MM.1S (cell line): ENCODE data around the gene MMRN2.

ENCODE experiments used
- DNase-seq: peaks from one replicate; pipeline ENCODE4 v3.0.0-alpha.2; 2015
- H2AFZ ChIP-seq: fragments of 300-600 bp; sonication (generic); 2 replicates; pipeline ENCODE4 v1.6.0; 2016; ENCODE audit warnings: antibody characterized with exemption, low read length
- H3F3A ChIP-seq: fragments of 300-600 bp; sonication (generic); 2 replicates; pipeline ENCODE4 v1.6.1; 2016; ENCODE audit warnings: mild to moderate bottlenecking, antibody characterized with exemption, low read length, moderate library complexity, mixed read lengths; ENCODE audit not compliant: insufficient read depth
- H3K27ac ChIP-seq: fragments of 300-600 bp; sonication (generic); 2 replicates; pipeline ENCODE4 v1.5.1; 2016; ENCODE audit warnings: mild to moderate bottlenecking, low read length
- H3K27me3 ChIP-seq: fragments of 300-600 bp; sonication (generic); replicated peaks from 2 replicates; pipeline ENCODE4 v1.6.0; 2016; ENCODE audit warnings: low read length; ENCODE audit not compliant: insufficient read depth
- H3K36me3 ChIP-seq: fragments of 300-600 bp; sonication (generic); replicated peaks from 2 replicates; pipeline ENCODE4 v1.6.1; 2016; ENCODE audit warnings: mild to moderate bottlenecking, low read length, mixed read lengths; ENCODE audit not compliant: insufficient read depth
- H3K4me1 ChIP-seq: fragments of 300-600 bp; sonication (generic); 2 replicates; pipeline ENCODE4 v1.6.1; 2016; ENCODE audit warnings: low read length, mixed read lengths
- H3K4me2 ChIP-seq: fragments of 300-600 bp; sonication (generic); 2 replicates; pipeline ENCODE4 v1.6.0; 2016; ENCODE audit warnings: low read depth, low read length
- H3K4me3 ChIP-seq: fragments of 300-600 bp; sonication (generic); 2 replicates; pipeline ENCODE4 v1.5.1; 2016; ENCODE audit warnings: low read length, mixed read lengths
- H3K79me2 ChIP-seq: fragments of 300-600 bp; sonication (generic); 2 replicates; pipeline ENCODE4 v1.6.1; 2016; ENCODE audit warnings: mixed run types, low read length, mixed read lengths
- H3K9ac ChIP-seq: fragments of 300-600 bp; sonication (generic); 2 replicates; pipeline ENCODE4 v1.6.1; 2016; ENCODE audit warnings: low read length, mixed read lengths
- H3K9me2 ChIP-seq: fragments of 300-600 bp; sonication (generic); replicated peaks from 2 replicates; pipeline ENCODE4 v1.6.1; 2016; ENCODE audit warnings: mild to moderate bottlenecking, low read length, mixed read lengths; ENCODE audit not compliant: insufficient read depth
- H3K9me3 ChIP-seq: fragments of 300-600 bp; sonication (generic); replicated peaks from 2 replicates; pipeline ENCODE4 v1.6.1; 2016; ENCODE audit warnings: mild to moderate bottlenecking, low read length, mixed read lengths; ENCODE audit not compliant: insufficient read depth
- H4K20me1 ChIP-seq: fragments of 300-600 bp; sonication (generic); 2 replicates; pipeline ENCODE4 v1.6.1; 2016; ENCODE audit warnings: mild to moderate bottlenecking, low read length, moderate library complexity, mixed read lengths; ENCODE audit not compliant: insufficient read depth
- CTCF ChIP-seq: fragments of 300-600 bp; sonication (generic); IDR thresholded peaks from 2 replicates; pipeline ENCODE4 v1.5.1; 2016; ENCODE audit warnings: antibody characterized with exemption, low read length, mixed read lengths
- EZH2 ChIP-seq: fragments of 300-600 bp; sonication (generic); optimal IDR thresholded peaks from 2 replicates; pipeline ENCODE3; 2017; ENCODE audit warnings: low read depth, mild to moderate bottlenecking, antibody characterized with exemption, low read length, mixed read lengths
- EZH2phosphoT487 ChIP-seq: fragments of 300-600 bp; sonication (generic); IDR thresholded peaks from 2 replicates; pipeline ENCODE4 v1.6.1; 2018; ENCODE audit warnings: antibody characterized with exemption, low read length

Gene MMRN2

GRCh38 chr10:86929468-86930380 lies 27.7 kb downstream of the MMRN2 start:
- Histone ChIP-seq H3K9me2 (no peaks in the 10 kb centered on the region), H3K4me1 (no peaks in the 10 kb centered on the region), H3K79me2 (no peaks in the 10 kb centered on the region), H3K27ac (no peak overlapping the region), H3K4me2 (no peak overlapping the region), H3K9me3 (no peaks in the 10 kb centered on the region), H4K20me1 (no peaks in the 10 kb centered on the region), H3K9ac (no peak overlapping the region), H3K4me3 (no peak overlapping the region), H3K27me3 (no peaks in the 10 kb centered on the region), H2AFZ (no peak overlapping the region), H3K36me3 (no peaks in the 10 kb centered on the region), H3F3A (no peaks in the 10 kb centered on the region)
- TF ChIP-seq CTCF (no peak), EZH2phosphoT487 (no peak), EZH2 (no peak)
- no peak for DNase-seq

GRCh38 chr10:86922553-86922961 lies 34.9 kb downstream of the MMRN2 start:
- Histone ChIP-seq H3F3A (no peaks in the 10 kb centered on the region), H3K4me1 (no peaks in the 10 kb centered on the region), H3K36me3 (no peaks in the 10 kb centered on the region), H3K27ac (no peak overlapping the region), H2AFZ (no peak overlapping the region), H3K27me3 (no peaks in the 10 kb centered on the region), H3K9me2 (no peaks in the 10 kb centered on the region), H3K4me3 (no peak overlapping the region), H3K79me2 (no peaks in the 10 kb centered on the region), H3K4me2 (no peak overlapping the region), H3K9me3 (no peaks in the 10 kb centered on the region), H3K9ac (no peak overlapping the region), H4K20me1 (no peaks in the 10 kb centered on the region)
- TF ChIP-seq EZH2 (no peak), CTCF (no peak), EZH2phosphoT487 (no peak)
- no peak for DNase-seq

DNA sequence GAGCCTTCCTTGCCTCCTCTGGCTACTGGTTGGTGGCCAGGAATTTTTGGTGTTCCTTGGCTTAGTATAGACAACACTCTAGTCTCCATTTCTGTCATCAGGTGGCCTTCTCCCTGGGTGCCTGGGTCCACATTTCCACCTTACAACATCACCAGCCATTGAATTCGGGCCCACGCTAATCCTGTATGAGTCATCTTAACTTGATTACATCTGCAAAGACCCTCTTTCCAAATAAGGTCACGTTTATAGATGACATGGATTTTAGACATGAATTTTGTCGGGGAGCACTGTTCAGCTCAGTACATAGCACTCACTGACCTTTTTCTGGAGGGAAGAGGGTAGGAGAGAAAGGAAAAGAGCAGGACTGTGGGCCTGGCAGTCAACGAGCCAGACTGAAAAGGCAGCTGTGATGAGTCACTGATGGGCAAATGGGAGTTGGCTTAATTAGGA lies 39.4 kb downstream of the MMRN2 start:
- H2AFZ ChIP-seq = no peak overlapping the region
- no peak overlapping the region for H3K27ac ChIP-seq
- H3K4me1 ChIP-seq = no peaks in the 10 kb centered on the region
- no peaks in the 10 kb centered on the region for H4K20me1 ChIP-seq
- no peaks in the 10 kb centered on the region for H3K9me2 ChIP-seq
- H3K79me2 ChIP-seq = no peaks in the 10 kb centered on the region
- H3K27me3 ChIP-seq = no peaks in the 10 kb centered on the region
- no peak for DNase-seq
- H3K9ac ChIP-seq = no peak overlapping the region
- TF ChIP-seq EZH2phosphoT487 = no peak
- TF ChIP-seq EZH2 = no peak
- TF ChIP-seq CTCF = no peak
- H3K36me3 ChIP-seq = no peaks in the 10 kb centered on the region
- no peak overlapping the region for H3K4me2 ChIP-seq
- H3K9me3 ChIP-seq = no peaks in the 10 kb centered on the region
- H3F3A ChIP-seq = no peaks in the 10 kb centered on the region
- H3K4me3 ChIP-seq = no peak overlapping the region
